Spleen (tissue), 11 donors: ENCODE results near the gene PRXL2B. TPM values are rescaled to one million over a fixed set of nuclear protein-coding genes. Genes with fewer than 3 reads are reported as not detected.
"Not testable (repeated sequence)": the region's sequence is repeated elsewhere in the genome, so short reads cannot be mapped to it uniquely, and the experiment has no call there.

Experiments used
- DNase-seq: peaks from one replicate; pipeline ENCODE4 v3.0.0-alpha.2; 2020
- H3K27ac ChIP-seq, 8 donors: fragments of 200-600 bp; sonication (generic) in 7 of 8; 1 replicate in 4 of 8; 2 replicates in 4 of 8; pipeline versions ENCODE4 v1.5.0 to v1.8.0; 2016 to 2021; ENCODE audit warnings: inconsistent platforms in 4 of 8, mild to moderate bottlenecking in 4 of 8, moderate library complexity in 1 of 8
- H3K27me3 ChIP-seq, 7 donors: fragments of 200-600 bp; sonication (generic) in 6 of 7; replicated peaks in 1 of 7; 1 replicate in 4 of 7; 2 replicates in 3 of 7; pipeline versions ENCODE4 v1.5.0 to v1.8.0; 2016 to 2021; ENCODE audit warnings: inconsistent platforms in 3 of 7, mild to moderate bottlenecking in 1 of 7
- H3K36me3 ChIP-seq, 6 donors: fragments of 200-600 bp; sonication (generic) in 5 of 6; 1 replicate in 4 of 6; 2 replicates in 2 of 6; pipeline versions ENCODE4 v1.5.0 to v1.8.0; 2016 to 2021; ENCODE audit warnings: inconsistent platforms in 2 of 6
- H3K4me1 ChIP-seq, 6 donors: fragments of 200-600 bp; sonication (generic) in 5 of 6; 1 replicate in 3 of 6; 2 replicates in 3 of 6; pipeline versions ENCODE4 v1.5.0 to v1.8.0; 2016 to 2021; ENCODE audit warnings: inconsistent platforms in 3 of 6
- H3K4me3 ChIP-seq, 8 donors: fragments of 200-600 bp; sonication (generic) in 7 of 8; 1 replicate in 4 of 8; 2 replicates in 4 of 8; pipeline versions ENCODE4 v1.5.0 to v1.8.0; 2016 to 2021; ENCODE audit warnings: inconsistent platforms in 4 of 8, mild to moderate bottlenecking in 4 of 8, moderate library complexity in 2 of 8
- H3K9me3 ChIP-seq, 8 donors: fragments of 200-600 bp; sonication (generic) in 7 of 8; 1 replicate in 4 of 8; 2 replicates in 4 of 8; pipeline versions ENCODE4 v1.5.0 to v1.8.0; 2016 to 2021; ENCODE audit warnings: inconsistent platforms in 4 of 8
- CTCF ChIP-seq, 11 experiments: fragments of 200-600 bp in 7 of 11; fragments of 450-650 bp in 4 of 11; sonication (generic) in 4 of 11; IDR thresholded peaks in 8 of 11; conservative IDR thresholded peaks in 3 of 11; 1 replicate in 7 of 11; 2 replicates in 4 of 11; pipeline versions ENCODE4 v1.4.0 to v1.8.0; 2016 to 2021; ENCODE audit warnings: antibody characterized with exemption in 11 of 11, inconsistent platforms in 4 of 11, mild to moderate bottlenecking in 1 of 11
- POLR2A ChIP-seq, 3 donors: fragments of 450-650 bp; IDR thresholded peaks; one replicate each; pipeline ENCODE4 v1.5.1; 2017; ENCODE audit warnings: antibody characterized with exemption in 3 of 3, mild to moderate bottlenecking in 1 of 3
- POLR2AphosphoS5 ChIP-seq, 3 donors: sonication (generic); formaldehyde crosslinking; IDR thresholded peaks; one replicate each; pipeline ENCODE4 v1.5.1; 2017; ENCODE audit warnings: antibody characterized with exemption in 3 of 3
- WGBS, 5 donors: extraction: QIAGEN DNeasy Blood & Tissue Kit in 3 of 5; methylation state at CpG; one replicate each; pipeline versions ENCODE4 v1.1.5 to v1.1.7; 2013 to 2018; 5-methylcytosine and 5-hydroxymethylcytosine counted together
- intact Hi-C: fragments of 100-400 bp; cut with DNase I; formaldehyde crosslinking; loops from one replicate; pipeline ENCODE4 v1.15.0; 2023; ENCODE audit warnings: low total_unique reads
- polyA plus RNA-seq, 3 donors: library from polyadenylated mRNA; stranded (reverse); fragments of 200-250 nt; gene quantifications; one replicate each; pipeline ENCODE4 v1.2.1, GENCODE V29; 2013
- total RNA-seq, 7 donors: library from RNA; depleted of rRNA in 3 of 7; stranded (reverse); fragments of >200 nt in 3 of 7; fragmentation: NEBNext Ultra II Directional in 4 of 7; extraction: Animal tissue kit (Norgen Biotek cat#: 25700) in 4 of 7; gene quantifications; one replicate each; pipeline versions ENCODE4 v1.1.0 to v1.2.1, GENCODE V29; 2016 to 2021
- donor health status: healthy with polysubstance abuse.
- donor health status: DM: no; HTN: no; CAD: no; lungs with moderate emphysema.
- donor health status: DM: no; HTN: no; CAD: no.
- donor health status: Bipolar disorder and iron deficiency.
- donor health status: healthy.
- donor health status: DM: no; HTN: no; CAD: no.
- donor health status: DM: yes; HTN: yes; CAD: no.

PRXL2B gene
- total and polyA plus RNA-seq, 10 donors: 10.7 to 43.0 (median 25.0) TPM

DNA sequence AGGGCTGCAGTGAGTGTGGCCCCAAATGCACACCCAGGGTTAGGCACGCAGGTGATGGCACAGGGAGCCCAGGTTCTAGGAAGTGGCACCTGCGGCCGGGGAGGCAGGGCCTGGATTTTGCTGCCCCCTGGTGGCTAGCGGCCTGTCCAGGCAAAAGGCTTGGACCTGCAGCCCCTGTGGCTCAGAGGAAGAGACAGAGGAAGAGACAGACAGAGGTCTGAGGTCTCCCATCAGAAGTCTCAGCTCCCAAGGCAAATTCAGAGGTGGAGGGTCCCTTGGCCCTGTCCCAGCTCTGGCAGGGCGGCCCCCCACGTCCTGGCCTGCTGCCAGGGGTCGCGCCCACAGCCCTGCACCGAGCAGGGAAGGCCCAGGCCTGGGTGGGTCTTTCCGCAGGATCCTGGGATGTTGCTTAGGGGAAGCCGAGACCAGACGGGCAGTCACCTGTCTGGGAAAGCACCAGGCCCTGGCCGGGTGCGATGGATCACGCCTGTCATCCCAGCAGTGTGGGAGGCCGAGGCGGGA is 38.4 kb upstream of the PRXL2B start:
- peaks cover 30 to 90% (median 69%) of the 10 kb centered on the region in 6 donors for H3K4me1 ChIP-seq
- H3K27ac ChIP-seq: peak overlapping the region; percentile 92 to 99 (median 98)
- no peaks in the 10 kb centered on the region for H3K36me3 ChIP-seq
- H3K9me3 ChIP-seq: no peaks in the 10 kb centered on the region
- H3K4me3 ChIP-seq: peak overlapping the region; percentile 27 to 93 (median 84)
- peak in 1 of 3 donors; percentile 19 for TF ChIP-seq POLR2A (IDR thresholded peaks at IDR 0.05)
- TF ChIP-seq CTCF (IDR thresholded peaks at IDR 0.05 in 8 of 11, conservative IDR thresholded peaks at IDR 0.05 in 3 of 11): peak; percentile 95 to 99 (median 97)
- peak; percentile 75 to 82 (median 82) for TF ChIP-seq POLR2AphosphoS5 (IDR thresholded peaks at IDR 0.05)
- WGBS, 5 donors: 2 to 3% (median 2%) methylated on average over 15 to 17 of the region's 17 CpGs
- peak; percentile 97 for DNase-seq
- intact Hi-C loops: loop anchor here (5.0 kb wide), 2 partner anchors 136 to 351 kb away; partner anchors contain the start of gene PEX10
- H3K27me3 ChIP-seq: peaks cover 0 to 6% (median 0%) of the 10 kb centered on the region in 7 donors

DNA sequence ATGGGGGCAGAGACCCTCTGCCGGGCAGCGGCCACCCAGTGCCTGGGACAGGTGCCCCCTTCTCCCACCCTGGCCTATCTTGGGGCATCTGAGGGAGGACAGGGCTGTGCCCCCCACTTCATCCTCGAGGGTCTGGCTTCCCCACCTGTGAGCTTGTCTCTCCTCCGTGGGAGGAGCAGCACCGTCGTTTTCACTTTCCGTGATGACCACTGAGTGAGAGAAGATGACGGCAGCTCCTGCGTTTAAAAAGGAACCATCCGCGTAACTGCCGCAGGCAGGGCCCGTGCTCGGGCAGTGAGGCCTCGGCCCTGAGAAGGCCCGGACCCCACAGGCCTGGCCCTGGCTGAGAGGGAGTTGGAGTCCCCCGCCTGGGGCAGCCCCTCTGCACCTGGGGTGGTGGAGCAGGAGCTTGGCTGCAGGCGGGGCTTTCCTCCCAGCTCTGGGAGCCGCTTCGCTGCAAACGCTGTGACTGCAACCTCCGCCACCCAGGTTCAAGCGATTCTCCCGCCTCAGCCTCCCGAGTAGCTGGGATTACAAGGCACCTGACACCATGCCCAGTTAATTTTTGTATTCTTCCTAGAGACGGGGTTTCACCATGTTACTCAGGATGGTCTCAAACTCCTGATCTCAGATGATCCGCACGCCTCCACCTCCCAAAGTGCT is 37.1 kb upstream of the PRXL2B start:
- intact Hi-C loops: loop anchor here (5.0 kb wide), 2 partner anchors 137 to 352 kb away; partner anchors contain the start of gene PEX10
- Histone ChIP-seq H3K27ac (peak overlapping the region; percentile 92 to 99 (median 98)), H3K4me1 (peaks cover 34 to 86% (median 68%) of the 10 kb centered on the region in 6 donors), H3K4me3 (peak overlapping the region in 5 of 8 donors; percentile 59 to 93 (median 85))
- not testable (repeated sequence) for H3K36me3 ChIP-seq, H3K9me3 ChIP-seq, H3K27me3 ChIP-seq
- WGBS, 5 donors: 55 to 66% (median 61%) methylated on average over 17 to 27 of the region's 28 CpGs
- DNase-seq: peak; percentile 85

DNA sequence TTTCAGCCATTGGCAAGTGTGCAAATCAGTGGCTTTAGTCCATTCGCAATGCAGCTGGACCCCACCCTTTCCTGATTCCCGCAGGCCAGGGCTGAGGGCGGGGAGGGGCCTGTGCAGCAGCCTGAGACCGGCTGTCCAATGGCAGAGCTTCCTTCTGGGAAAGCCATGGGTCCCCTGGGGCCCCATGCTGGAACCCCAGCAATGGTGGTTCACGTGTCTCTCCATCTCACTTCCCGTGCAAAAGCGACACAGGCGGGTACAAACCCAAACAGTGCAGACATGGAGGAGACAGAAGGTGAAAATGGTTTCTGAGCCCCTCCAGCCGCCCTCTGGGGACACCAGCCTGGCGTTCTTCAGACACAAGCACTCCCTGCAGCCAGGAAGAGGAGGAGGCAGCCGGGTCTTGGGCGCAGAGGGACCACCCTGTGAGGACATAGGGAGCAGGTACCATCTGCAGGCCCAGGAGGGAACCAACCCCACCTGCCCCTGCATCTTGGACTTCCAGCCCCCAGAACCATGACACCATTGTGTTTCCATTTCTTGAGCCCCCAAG is 36.2 kb upstream of the PRXL2B start:
- H3K27me3 ChIP-seq, H3K9me3 ChIP-seq, intact Hi-C loops, H3K36me3 ChIP-seq: not testable (repeated sequence)
- 37 to 57% (median 55%) methylated on average over 8 to 12 of the region's 12 CpGs for WGBS, 5 donors
- Histone ChIP-seq H3K4me1 (peaks cover 40 to 86% (median 71%) of the 10 kb centered on the region in 6 donors), H3K27ac (peak overlapping the region in 7 of 8 donors; percentile 13 to 99 (median 98)), H3K4me3 (peak overlapping the region in 1 of 8 donors; percentile 92)
- peak in 1 of 3 donors; percentile 3 for TF ChIP-seq POLR2AphosphoS5 (IDR thresholded peaks at IDR 0.05)
- peak; percentile 82 for DNase-seq

DNA sequence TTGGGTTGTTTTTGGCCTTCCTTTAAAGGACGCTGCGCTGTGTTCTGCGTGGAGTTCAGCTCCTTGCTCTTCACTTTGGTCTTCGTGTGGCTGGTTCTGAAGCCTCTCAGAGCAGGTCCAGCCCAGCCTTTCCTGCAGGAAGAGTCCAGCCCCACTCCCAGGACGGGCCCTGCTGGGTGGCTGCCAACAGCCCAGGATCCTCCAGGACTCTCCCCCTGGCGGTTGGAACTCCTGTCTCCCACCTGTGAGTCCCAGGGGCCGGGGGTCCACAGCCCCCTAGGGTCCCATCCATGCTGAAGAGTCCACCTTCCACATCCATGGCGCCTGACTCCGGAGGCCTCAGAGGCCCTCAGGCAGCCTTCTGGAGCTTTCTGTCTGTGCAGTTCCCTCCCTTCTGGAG is 35.0 kb upstream of the PRXL2B start:
- not testable (repeated sequence) for H3K4me3 ChIP-seq
- 71 to 87% (median 80%) methylated on average over 9 of the region's 9 CpGs for WGBS, 5 donors
- peak overlapping the region in 5 of 8 donors; percentile 36 to 99 (median 98) for H3K27ac ChIP-seq

DNA sequence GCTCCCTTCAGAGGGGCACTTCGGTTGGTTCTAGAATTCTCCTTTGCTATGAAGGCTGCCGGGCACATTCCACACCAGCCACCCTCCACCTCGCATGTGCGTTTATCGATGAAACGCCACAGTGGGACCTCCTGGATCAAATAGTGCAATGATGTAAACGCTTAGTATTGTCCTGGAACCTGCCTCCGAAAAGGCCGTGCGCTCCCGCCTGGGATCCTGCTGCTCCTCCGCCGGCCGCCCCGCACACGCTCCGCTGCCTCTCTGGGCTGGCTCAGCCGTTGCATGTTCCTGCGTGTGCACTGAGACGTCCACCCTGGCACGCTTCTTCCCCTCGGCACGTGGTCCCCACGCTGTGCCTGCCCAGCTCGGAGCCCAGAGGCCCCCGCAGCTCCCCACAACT is 34.4 kb upstream of the PRXL2B start:
- 89 to 96% (median 95%) methylated on average over 19 to 26 of the region's 26 CpGs for WGBS, 5 donors
- no peaks in the 10 kb centered on the region for H3K27me3 ChIP-seq
- H3K36me3 ChIP-seq: no peaks in the 10 kb centered on the region
- peaks cover 42 to 81% (median 65%) of the 10 kb centered on the region in 6 donors for H3K4me1 ChIP-seq
- H3K27ac ChIP-seq: peak overlapping the region in 2 of 8 donors; percentile 99
- H3K4me3 ChIP-seq: no peak overlapping the region
- DNase-seq: no peak
- H3K9me3 ChIP-seq: no peaks in the 10 kb centered on the region
- intact Hi-C loops: no loop called here
- no peak for TF ChIP-seq CTCF (IDR thresholded peaks at IDR 0.05 in 8 of 11, conservative IDR thresholded peaks at IDR 0.05 in 3 of 11)
- peak in 2 of 3 donors; percentile 31 to 52 for TF ChIP-seq POLR2AphosphoS5 (IDR thresholded peaks at IDR 0.05)

More for the DNA sequence above, 35.0 kb upstream of the PRXL2B start:
- H3K9me3 ChIP-seq, H3K27me3 ChIP-seq, intact Hi-C loops, H3K36me3 ChIP-seq, DNase-seq: not testable (repeated sequence)
- peaks cover 43 to 81% (median 68%) of the 10 kb centered on the region in 6 donors for H3K4me1 ChIP-seq

DNA sequence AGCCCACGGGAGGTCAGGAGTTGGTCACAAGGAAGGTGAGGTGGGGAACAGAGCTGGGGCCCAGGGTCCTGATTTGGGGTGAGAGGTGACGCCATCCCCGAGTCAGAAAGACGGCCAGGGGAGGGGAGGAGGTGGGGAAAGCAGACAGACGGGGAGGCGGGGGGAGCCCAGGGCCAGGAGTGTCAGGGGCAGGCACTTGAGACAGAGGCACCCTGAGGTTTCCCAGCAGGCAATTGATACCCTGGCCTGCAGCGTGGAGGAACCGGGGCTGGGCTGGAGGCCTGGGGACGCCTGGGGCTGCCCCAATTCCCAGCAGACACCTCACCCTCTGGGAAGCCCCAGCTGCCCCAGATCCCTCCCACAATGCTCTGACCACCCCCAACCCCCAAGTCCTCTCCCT is 33.5 kb upstream of the PRXL2B start:
- H3K36me3 ChIP-seq, DNase-seq, intact Hi-C loops, H3K4me3 ChIP-seq, H3K27me3 ChIP-seq, H3K9me3 ChIP-seq, H3K27ac ChIP-seq: not testable (repeated sequence)
- 54 to 88% (median 65%) methylated on average over 7 to 8 of the region's 9 CpGs for WGBS, 5 donors
- peaks cover 42 to 81% (median 65%) of the 10 kb centered on the region in 6 donors for H3K4me1 ChIP-seq
